Activated CD8-positive, alpha-beta memory T cell treated with anti-CD3 and anti-CD28 coated beads, Interleukin-2, amount 50 U/mL, for 24 hours (primary cell): ENCODE results near the gene ZNF784.
A peak's percentile ranks its signal among the peaks of the same experiment; 100 is the strongest.

Experiments used
- DNase-seq: peaks from one replicate; pipeline ENCODE4 v3.0.0-alpha.2; 2020; ENCODE audit errors: extremely low read depth

The ZNF784 gene

DNA sequence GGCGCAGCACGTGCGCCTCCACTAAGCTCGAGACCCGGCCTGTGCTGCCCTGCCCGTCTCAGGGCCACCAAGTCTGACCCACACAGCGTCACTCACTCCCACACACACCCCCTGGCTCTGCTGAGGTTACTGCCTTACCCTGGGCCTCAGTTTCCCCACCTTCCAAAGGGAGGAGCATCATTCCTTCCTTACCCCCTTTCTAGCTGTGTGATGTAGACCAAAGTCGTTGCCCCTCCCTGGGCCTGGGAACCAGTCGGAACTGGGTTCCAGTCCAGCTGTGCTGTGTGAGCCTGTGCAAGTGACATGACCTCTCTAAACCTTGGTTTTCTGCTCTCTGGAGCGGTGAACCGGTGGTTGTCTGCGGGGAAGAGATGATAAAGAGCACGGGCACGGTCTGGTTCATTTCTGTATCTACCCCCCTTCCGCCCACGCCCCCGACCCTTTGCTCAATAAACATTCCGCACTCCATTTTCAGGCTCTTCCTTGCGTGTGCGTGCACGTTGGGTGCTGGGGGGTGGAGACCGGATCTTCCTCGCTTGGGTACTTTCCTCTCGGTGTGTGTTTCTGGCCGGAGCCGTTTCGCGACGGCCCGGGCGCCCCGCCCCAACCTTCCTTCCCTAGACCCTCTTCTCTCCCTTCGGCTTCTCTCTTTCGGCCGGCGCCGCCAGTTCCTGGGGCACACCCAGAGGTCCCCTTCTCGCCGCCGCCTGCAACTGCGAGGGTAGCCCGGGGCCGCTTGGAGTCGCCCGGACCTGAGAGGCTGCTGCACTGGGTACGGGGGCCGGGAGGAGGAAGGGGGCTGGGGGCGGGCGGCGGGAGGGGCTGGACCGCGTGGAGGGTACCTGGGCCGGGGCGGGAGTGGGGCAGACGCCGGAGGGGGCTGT is 18.9 kb upstream of the ZNF784 start, which contains the start of gene ZNF581:
Gene ZNF581, plus strand, starts transcription at position 647 of the 884 bp plus-strand sequence. CDS start 923 bp downstream, outside the sequence.
- DNase-seq, result no peak

DNA sequence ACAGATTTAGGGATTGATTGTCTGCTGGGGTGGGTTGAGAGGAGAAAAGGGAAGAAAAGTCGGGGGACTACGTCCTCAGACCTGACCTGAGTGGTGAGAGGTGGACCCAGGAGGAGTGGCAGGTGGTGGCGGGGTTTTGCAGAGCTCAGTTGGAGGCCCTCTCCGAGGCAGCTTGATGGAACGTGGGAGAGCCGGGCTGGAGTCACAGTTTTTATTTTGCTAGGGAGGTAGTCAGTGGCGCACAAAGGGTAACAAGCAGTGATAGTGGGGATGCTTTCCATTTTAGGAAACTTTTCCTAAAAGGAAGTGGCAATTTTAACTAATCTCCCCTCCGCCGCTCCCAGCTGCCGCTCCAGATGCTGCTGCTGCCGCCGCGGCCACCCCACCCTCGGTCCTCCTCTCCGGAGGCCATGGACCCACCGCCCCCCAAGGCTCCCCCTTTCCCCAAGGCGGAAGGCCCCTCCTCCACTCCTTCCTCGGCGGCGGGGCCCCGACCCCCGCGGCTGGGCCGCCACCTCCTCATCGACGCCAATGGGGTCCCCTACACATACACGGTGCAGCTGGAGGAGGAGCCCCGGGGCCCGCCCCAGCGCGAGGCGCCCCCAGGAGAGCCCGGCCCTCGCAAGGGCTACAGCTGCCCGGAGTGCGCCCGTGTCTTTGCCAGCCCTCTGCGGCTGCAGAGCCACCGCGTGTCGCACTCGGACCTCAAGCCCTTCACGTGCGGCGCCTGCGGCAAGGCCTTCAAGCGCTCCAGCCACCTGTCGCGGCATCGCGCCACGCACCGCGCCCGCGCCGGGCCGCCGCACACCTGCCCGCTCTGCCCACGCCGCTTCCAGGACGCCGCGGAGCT is 18.0 kb upstream of the ZNF784 start:
- no peak for DNase-seq

DNA sequence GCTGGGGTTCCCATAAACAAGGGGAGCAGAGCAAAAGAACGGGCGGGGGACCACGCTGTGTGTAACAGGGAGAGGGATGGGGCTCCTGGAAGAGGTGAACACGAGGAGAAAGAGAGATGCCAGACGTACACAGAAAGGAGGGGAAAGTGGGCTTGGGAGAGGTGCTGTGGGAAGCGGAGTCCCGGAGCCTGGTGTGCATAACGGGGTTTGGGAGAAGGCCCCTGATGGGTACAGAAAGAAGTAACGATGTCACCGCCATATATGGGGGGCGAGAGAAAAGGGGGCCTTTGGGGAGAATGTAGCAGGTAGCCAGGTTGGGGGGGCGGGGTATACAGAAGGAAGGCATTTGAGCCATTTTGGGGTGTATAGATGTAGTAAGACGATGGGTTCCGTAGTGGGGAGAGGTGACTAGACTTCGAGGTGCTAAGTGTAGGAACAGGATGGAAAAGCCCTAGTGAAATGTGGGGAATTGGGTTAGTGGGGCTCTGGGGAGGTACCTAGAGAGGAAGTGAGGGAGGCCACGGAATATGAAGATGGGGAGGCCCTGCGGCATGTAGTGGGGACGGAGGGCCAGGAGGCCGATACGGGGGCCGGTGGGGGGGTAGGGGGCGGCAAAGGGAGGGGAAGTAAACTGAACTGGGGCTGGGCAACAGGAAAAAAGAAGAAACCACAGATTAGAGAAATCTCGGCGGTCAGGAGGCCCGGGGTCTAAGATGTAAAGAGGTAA is 17.2 kb upstream of the ZNF784 start:
- DNase-seq, result no peak

DNA sequence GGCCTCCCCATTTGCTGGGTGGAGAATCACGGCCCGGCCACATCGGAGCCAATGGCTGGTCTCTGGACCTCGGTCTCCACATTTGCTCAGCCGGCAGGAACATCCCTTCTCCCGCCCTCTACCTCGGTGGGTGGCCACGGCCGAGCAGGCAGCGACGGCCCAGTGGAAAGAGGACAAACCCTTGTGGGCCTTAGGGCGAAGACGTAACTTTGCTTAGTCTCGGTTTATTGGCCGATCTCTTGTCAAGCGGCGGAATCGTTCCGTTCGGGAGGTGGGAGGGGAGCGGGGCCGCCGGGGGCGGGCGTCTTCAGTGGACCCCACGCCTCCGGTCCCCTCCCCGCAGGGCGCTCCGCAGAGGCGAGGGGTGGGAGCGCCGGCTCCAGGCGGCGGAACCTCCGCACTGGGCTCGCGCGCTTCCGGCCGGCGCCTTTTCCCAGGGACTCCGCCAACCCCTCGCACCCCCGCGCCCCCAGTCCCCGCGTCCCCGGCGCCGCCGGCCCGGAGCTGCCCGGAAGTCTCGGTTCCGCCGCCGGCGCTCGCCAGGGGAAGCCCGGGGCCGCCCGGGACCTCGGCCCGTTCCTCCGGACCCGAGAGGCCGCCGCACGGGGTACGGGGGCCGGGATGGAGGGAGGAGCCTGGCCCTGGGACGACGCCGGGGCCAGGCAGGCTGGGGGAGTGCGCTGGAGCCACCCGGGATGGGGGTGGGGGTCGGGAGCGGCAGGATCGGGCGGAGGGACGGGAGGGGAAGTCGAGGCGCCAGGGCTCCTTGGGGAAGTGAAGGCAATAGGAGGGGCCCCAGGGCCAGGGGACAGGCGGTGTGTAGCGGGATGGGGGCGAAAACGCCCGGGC is 16.4 kb upstream of the ZNF784 start, which contains the start of gene ZNF580:
Gene ZNF580, plus strand, starts transcription at position 426 of the 849 bp plus-strand sequence. CDS start 1,507 bp downstream, outside the sequence.
- DNase-seq, result no peak

DNA sequence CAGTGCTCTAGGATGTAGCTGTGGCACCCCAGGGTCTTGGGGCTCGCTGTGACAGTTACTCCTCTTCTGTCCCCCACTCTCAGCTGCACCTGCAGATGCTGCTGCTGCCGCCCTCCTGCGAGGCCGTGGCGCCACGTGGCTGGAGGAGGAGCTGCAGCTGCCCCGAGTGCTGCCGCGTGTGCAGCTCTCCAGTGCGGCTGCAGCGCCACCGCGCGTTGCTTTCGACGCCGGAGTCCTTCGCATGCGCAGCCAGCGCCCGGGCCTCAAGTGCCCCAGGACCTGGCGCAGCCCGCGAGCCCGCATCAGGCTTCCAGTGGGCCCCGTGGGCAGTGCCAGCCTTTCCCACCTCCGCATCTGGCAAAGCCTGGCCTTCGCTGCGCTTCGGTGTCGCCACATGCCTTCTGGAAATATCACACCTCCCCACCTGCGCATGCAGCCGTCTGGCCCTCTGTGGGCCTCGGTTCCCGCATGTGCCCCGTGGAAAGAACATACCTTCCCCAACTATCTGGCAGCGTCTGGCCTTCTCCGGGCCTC is 15.7 kb upstream of the ZNF784 start:
- no peak for DNase-seq

DNA sequence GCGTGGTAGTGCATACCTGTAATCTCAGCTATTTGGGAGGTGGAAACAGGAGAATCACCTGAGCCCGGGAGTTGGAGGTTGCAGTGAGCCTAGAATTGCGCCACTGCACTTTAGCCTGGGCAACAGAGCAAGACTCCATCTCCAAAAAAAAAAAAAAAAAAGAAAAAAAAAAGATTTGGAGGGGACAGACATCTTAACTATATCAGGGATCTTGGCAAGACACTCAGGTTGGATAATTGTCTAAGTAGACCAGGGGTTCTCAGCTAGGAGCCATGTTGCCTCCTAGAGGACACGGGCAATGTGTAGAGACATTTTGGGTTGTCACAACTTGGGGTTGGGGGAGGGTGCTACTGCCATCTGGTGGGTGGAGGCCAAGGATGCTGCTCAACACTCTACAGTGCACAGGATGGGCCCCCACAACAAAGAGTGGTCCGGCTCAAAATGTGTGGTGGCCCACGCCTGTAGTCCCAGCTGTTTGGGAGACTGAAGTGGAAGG is 14.5 kb upstream of the ZNF784 start:
- DNase-seq, result no peak

DNA sequence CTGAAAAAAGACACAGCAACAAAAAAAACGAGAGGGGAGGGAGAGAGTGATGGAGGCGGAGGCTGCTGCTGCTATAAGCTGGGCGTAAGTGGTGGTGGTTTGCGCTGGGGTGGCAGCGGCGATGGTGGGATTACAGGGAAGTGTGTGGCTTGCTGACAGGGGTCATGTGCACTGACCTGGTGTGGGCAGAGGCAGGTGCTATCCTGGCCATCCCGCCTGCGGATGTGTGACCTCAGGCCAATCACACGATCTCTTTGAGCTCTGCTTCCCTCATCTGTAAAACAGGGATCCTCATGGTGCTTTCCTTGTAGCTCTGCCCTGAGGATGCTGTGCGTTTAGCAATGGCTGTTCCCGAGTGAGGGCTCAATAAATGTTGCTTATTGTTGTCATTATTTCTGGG is 13.2 kb upstream of the ZNF784 start:
- DNase-seq, result no peak

DNA sequence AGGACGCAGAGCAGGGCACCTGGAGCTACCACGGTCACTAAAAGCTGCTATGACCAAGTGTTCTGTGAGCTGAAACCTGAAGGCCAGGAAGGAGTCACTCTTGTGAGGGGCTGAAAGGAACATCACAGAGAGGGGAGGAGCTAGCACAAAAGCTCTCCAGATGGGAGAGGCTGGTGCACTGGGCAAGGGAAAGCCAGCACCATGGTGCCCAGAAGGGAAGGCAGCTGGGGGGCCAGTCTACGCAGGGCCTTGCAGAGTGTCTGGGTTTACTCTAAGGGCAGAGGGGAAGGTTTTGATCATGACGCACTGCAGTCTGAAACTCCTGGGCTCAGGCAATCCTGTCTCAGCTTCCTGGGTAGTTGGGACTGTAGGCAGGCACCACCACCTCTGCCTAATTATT is 12.4 kb upstream of the ZNF784 start:
- no peak for DNase-seq

DNA sequence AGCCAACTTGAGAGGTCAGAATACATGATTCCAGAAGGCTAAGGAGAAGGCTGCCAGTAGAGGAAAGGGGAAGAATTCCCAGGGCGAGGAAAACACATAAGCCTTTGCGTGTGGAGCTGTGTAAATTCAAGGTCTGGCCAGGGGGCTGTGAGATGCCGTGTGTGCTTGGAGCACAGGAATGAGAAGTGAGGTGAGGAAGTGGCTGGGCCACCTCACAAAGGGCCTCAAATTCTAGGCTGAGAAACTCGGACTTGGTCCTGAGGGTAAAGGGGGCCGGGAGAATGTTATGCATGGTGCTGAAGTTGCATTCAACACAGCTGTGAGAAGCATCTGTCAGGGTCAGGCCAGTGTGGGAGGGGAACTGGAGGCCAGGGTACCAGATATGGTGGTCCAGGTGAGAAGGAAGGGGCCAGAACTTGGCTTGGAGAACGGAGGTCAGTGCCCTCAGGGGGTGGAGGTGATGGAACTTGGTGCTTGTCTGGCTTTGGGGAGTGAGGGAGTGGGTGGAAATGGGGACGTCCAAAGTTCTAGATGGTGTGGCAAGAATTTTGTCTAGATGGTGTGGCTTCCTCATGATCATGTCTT is 11.6 kb upstream of the ZNF784 start:
- no peak for DNase-seq

DNA sequence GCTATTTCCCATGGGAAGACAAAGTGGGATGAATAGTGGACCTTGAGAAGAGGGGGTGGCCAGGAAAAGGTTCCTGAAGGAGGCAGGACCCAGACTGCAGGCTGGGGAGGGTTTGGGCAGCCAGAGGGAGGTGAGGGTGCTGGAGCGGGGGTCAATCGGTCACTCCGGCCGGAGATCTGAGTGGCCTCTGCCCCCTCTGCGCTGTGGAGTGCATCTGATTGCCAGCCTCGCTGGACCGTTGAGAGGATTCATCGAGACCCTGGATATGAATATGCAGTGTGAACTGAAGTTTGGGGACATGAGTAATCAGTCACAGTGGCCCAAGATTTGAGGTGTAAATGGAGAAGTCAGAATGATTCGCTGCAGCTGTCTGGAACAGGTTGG is 11.0 kb upstream of the ZNF784 start:
- DNase-seq, result no peak

DNA sequence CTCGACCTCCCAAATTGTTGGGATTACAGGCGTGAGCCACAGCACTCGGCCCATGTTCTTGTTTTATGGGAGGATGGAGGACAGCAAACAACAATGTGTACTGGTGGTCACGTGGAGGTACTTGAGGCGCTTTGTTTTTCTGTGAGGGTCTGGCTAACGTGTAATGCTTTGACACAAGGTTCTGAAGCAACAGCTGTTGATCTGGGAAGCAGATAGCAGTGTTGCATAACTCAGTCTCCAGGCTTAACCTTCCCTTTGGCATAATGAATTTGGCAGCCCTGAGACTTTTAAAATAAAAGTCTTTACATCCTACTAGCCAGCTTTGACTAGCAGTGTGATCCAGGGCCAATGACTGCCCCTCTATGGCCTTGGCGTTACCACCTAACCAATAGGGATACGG is 9.5 kb upstream of the ZNF784 start:
- no peak for DNase-seq

DNA sequence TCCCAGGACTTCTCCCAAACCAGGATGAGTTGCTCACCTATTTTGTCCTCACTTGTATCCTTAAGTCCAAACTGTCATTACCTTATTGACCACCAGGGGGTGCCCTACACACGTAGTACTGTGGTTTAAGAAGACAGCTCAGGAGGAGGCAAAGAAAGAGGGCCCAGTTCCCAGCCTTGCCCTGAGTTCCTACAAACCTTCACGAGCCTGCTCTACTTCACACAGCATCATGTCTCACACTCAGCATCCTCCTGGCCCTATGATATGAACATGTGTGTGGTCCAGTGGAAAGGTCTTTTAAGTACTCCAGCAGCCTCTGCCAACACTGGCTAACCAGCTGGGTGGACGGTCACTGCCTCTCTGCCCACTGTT is 8.1 kb upstream of the ZNF784 start:
- DNase-seq, result peak; percentile 88

DNA sequence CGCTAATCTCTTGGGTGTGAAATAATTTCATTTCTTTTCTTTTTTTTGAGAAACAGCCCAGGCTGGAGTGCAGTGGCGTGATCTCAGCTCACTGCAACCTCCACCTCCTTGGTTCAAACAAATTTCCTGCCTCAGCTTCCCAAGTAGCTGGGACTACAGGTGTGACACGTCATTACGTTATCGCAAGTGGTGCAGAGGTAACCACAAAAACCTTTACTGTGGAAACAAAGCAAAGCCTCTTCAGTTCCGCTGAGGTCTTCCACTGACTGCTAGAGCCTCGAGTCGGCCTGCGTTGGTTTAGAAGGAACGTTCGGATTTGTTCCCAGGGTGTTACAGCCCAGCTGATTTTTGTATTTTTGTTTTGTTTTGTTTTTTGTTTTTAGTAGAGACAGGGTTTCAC is 2.0 kb upstream of the ZNF784 start:
- DNase-seq, result no peak

DNA sequence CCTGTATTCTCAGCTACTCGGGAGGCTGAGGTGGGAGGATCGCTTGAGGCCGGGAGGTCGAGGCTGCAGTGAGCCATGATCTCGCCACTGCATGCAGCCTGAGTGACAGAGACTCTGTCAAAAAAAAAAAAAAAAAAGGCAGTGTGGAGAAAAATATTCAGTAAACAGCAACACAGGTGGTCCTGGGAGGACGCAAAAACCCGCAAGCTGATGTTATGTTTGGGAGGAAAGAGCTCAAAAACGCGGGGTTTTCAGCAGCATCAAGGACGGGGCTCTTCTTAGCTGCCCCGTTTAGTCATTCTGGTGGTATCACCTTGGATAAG is 599 bp upstream of the ZNF784 start:
- DNase-seq, result no peak

DNA sequence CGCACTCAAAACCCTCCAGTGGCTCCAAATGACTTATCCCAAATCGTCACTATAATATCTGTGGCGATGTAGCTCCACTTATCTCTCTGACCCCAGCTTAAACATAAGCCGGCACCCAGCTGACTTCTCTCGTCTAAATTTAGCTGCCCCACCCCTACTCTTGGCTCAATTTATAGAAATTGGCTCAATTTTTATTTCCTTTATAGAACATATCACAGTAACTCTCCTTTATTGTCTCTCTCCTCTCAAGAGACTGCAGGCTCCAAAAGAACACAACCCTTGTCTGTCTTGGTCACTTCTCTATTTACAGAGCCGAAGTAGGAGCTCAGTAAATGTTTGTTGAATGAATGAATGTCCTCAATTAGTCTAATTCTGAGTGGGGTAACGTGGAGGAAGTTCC is 805 bp downstream of the ZNF784 start:
- no peak for DNase-seq

DNA sequence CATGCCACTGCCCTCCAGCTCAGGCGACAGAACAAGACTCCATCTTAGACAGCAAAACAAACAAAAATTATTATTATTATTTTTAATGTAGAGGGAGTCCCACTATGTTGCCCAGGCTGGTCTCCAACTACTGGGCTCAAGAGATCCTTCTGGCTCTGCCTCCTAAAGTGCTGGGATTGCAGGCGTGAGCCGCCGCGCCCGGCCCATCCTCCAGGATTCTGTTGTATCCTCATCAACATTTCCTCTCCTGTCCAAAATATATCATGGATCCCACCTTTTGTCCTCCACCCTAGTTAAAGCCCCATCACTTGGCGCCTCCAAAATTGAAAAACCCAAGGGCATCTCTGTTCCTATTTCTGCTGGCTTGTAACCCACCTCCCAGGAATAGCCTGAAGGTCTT is 1.2 kb downstream of the ZNF784 start:
- no peak for DNase-seq

DNA sequence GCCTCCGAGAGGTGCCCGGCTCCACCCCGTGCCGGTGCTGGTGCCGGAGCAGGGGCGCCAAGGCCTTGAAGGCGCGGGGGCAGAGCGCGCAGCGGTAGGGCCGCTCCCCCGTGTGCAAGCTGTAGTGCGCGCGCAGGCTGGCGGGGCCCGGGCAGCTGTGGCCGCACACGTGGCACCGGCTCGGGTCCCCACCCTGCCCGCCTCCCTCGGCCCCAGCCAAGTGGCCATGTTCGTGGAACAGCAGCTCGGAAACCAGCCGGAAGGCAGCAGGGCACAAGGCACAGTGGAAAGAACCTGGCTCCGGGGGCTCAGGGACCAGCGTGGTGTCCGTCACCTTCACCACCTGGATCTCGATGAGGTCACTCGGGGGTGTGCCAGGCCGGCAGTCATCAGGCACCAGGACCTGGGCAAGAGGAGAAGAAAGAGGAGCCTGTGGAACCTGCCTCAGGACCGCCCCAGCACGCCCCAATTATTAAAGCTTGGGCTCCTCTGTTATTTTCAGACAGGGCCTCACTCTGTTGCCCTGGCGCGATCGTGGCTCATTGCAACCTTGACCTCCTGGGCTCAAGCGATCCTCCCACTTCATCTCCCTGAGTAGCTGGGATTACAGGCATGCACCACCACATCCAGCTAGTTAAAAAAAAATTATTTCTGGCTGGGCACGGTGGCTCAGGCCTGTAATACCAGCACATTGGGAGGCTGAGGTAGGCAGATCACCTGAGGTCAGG is 2.0 kb downstream of the ZNF784 start:
- DNase-seq, result no peak

DNA sequence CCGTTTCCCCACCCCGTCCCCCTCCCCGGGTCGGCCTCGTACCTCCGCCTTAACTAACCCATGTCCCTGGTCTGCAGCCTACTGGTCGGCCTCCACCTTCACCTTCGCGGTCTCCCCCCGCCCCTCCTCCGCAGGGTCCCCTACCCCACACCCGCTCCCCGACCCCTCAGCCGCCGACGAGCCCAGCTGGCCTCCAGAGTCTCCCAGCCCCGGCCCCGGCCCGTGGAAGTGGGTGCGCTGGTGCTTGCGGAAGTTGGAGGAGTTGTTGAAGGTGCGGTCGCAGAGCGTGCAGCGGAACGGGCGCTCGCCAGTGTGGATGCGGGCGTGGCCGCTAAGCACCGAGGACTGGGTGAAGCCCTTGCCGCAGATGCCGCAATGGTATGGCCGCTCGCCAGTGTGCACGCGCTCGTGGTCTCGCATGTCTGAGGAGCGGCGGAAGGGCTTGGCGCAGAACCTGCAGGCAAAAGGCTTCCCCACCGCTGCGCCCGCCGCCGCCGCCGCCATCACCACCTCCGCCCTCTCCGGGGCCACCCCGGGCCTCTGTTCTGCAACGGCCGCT is 2.6 kb downstream of the ZNF784 start:
- DNase-seq, result no peak

DNA sequence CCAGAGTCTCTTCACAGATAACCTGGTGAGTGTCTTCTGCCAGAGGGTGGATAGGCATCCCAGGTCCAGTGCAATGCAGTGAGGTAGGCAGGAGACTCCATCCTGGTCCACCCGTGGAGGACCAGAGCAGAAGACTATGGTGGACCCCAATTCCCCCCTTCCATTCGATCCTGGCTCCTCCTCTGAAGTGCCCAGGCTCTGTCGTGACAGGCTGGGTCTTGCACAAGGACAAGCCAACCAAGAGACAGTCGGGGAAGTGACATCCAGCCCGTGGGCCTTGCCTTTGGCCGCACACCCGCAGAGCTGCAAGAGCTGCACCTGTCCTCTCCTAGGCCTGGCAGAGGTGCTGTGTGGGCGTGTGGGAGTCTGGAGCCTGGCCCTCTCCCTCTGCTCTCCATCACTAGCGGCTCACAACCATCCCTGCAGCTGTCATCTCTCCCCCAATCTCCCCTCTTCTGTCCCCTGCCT is 3.1 kb downstream of the ZNF784 start:
- no peak for DNase-seq
